Measurements from ENCODE around the gene SUGCT.

- no peak for TF ChIP-seq EGR1 (IDR thresholded peaks at IDR 0.05; ENCODE audit: borderline replicate concordance, low read depth, low read length)
- no peak for TF ChIP-seq POLR2AphosphoS5 (IDR thresholded peaks at IDR 0.05; ENCODE audit: low read depth, low read length)
- TF ChIP-seq CTCF (IDR thresholded peaks at IDR 0.05; ENCODE audit: control extremely low read depth in 1 of 3, insufficient read depth in 1 of 3, low read depth in 1 of 3, low read length in 3 of 3), result no peak
- no peak for TF ChIP-seq RNF2 (IDR thresholded peaks at IDR 0.05; ENCODE audit: borderline replicate concordance, low read depth, low read length, missing control alignments, poor library complexity, severe bottlenecking)
- no peak for TF ChIP-seq CBX5 (IDR thresholded peaks at IDR 0.05; ENCODE audit: low read depth, low read length)
These were observed 563.6 kb downstream of the SUGCT start for GRCh38 chr7:40698214-40698920.
